H7 (cell line): ENCODE data around the gene POLA1. TPM values are rescaled to one million over a fixed set of nuclear protein-coding genes. Genes with fewer than 3 reads are reported as not detected.
"Not testable (repeated sequence)": the region's sequence is repeated elsewhere in the genome, so short reads cannot be mapped to it uniquely, and the experiment has no call there.

Experiments used
- DNase-seq: peaks from one replicate; pipeline ENCODE4 v3.0.0; 2012
- H3K27me3 ChIP-seq: 2 replicates; pipeline ENCODE4 v1.6.0; 2011; ENCODE audit warnings: mild to moderate bottlenecking, low read length; ENCODE audit not compliant: control insufficient read depth, insufficient read depth
- H3K36me3 ChIP-seq: replicated peaks from 2 replicates; pipeline ENCODE4 v1.5.1; 2011; ENCODE audit warnings: low read length; ENCODE audit not compliant: control insufficient read depth, insufficient read depth
- H3K4me3 ChIP-seq: 2 replicates; pipeline ENCODE4 v1.5.1; 2011; ENCODE audit warnings: low read depth, mild to moderate bottlenecking, control low read depth, low read length, moderate library complexity; ENCODE audit not compliant: insufficient read depth
- total RNA-seq: library from RNA; depleted of rRNA; stranded (reverse); fragments of >200 nt; shearing (Covaris generic); gene quantifications from 2 replicates; pipeline ENCODE4 v1.2.3, GENCODE V29; 2014

POLA1 gene
- total RNA-seq, 1 experiment from 2014 or later, result 36.7 TPM

DNA sequence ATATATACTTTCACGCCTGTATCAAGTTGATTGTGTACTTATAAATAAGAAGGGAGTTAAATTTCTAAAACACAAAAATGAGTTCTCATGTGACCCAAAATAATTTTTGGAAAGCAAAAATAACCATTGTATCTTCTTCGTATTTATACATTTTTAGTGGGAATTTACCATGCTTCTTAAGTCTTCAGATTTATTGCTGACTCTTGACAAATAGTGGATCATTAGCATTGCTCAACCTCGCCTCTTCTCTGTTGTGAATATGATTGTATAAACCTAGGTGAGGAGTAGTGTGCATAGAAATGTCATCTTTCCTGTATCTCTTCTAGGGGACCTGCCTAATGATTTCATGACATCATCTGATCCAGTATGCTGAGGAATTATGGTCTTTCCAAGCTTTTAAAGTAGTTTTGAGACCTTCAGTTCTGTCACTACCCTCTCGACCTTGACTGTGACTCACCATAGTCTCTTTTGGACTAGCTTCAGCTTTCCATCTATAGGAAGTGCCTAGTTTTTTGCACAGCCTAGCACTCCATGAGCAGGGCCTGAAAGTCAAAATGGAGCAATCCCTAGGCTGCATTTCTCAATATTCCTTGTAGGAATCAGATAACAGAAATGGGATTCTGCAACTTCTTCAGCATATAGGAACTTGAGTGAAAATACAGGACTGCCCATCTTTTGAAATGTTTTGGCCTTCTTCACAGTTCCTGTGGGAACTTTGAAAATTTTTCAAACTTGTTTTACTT, 164.5 kb downstream of the POLA1 start:
- Histone ChIP-seq H3K36me3 (peaks cover 1% of the 10 kb centered on the region; the same call in 1 of the 2 replicates), H3K27me3 (no peaks in the 10 kb centered on the region), H3K4me3 (no peak overlapping the region)
- no peak for DNase-seq

DNA sequence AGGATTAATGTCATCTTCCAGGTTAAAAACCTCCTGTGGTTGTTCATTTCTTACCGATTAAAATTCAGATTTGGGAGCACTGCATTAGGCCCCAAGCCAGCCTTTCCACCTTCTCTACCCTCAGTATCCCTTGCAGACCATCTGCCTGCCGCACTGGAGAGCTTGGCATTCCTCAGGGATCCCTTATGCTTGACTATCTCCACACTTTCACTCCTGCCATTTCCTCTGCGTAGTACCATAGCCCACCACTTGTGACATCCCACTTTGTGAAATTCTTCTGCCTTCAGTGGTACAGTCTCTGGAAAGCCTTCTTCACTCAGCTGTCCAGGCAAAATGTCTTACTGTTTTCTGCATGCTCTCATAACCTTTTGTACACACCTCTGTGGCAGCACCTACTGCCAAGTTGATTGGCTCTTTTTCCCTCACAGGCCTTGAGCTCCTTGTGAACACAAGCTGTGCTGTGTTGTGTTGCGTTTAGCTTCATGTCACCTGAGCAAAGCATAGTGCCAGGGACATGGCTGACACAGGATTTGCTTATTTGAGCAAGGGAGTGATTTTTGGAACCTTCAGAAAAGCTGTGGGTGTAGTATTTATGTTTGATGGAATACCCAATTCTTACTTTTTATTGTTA, 165.6 kb downstream of the POLA1 start:
- Histone ChIP-seq H3K4me3 (no peak overlapping the region), H3K27me3 (no peaks in the 10 kb centered on the region), H3K36me3 (peaks cover 1% of the 10 kb centered on the region; the same call in 1 of the 2 replicates)
- peak; percentile 6 for DNase-seq

DNA sequence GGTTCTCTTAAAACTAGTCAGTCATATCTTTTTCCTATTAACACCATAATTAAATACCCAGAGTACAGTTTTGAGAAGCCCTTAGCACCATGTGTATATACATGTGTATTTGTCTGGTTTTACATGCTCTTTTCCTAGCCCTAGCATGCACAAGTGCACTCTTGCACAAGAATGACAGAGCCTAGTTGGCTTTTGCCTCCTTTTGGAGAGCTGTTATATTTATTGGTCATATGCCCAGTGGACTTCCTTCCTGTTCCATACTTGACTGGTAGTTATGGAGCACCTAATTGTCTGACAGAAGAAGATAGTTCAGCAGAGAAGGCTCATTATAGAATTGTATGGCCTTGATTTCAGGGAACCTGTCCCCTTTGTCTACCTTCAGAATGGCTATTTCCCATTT, 166.4 kb downstream of the POLA1 start:
- no peaks in the 10 kb centered on the region for H3K27me3 ChIP-seq
- DNase-seq, result no peak
- H3K4me3 ChIP-seq, result no peak overlapping the region
- peaks cover 1% of the 10 kb centered on the region; the same call in 1 of the 2 replicates for H3K36me3 ChIP-seq

DNA sequence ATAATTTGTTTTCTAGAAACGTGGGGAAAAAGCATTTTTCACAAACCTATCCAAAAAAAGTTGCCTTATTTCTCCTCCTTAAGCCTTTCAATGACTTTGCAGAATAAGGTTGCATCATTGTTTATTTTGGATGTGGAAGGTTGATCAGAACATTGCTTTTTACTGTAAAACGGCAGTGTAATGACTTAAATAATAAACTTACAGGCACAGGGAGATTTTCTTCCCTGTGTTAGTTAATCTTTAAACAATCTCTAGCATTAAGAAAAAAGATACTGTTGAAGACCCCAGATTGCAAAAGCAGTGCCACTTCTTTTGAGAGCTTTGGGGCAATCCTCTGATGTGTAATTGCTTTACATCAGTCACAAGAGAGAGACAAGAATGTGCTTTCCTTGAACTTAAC, 168.6 kb downstream of the POLA1 start:
- Histone ChIP-seq H3K36me3 (no peaks in the 10 kb centered on the region; the same call in 1 of the 2 replicates), H3K4me3 (no peak overlapping the region), H3K27me3 (no peaks in the 10 kb centered on the region)
- DNase-seq, result no peak

DNA sequence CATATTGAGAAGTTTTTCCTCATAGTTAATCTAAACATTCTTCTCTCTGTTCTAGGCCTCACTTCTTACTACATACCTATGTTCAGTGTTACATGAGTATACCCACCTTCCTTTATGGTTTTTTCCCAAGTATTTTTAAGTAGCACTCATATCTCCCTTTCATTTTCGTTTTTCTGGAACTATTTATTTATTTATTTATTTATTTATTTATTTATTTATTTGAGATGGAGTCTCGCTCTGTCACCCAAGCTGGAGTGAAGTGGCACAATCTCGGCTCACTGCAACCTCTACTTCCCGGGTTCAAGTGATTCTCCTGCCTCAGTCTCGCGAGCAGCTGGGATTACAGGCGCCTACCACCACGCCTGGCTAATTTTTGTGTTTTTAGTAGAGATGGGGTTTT, 170.1 kb downstream of the POLA1 start:
- H3K27me3 ChIP-seq, H3K36me3 ChIP-seq, H3K4me3 ChIP-seq, DNase-seq: not testable (repeated sequence)

DNA sequence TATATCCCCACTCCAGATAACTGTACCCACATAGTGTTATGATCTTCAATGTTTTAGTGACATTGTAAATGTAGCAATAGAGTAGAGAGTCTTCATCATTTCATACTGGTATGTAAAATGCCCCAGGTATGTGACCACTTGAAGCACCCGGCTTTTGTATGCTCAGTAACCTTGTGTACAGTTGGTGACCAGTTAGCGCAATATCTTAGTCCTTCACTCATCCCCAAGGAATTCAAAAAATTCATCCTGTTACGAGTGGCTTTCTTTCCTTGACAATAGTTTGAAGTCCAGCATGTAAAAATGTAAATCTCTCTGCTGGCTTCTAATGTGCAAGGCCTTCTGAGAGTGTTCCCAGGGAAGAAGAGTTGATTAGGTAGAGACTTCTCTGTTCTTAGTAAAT, 176.4 kb downstream of the POLA1 start:
- Histone ChIP-seq H3K36me3 (no peaks in the 10 kb centered on the region; the same call in none of the 2 replicates), H3K27me3 (no peaks in the 10 kb centered on the region), H3K4me3 (no peak overlapping the region)
- DNase-seq, result no peak

DNA sequence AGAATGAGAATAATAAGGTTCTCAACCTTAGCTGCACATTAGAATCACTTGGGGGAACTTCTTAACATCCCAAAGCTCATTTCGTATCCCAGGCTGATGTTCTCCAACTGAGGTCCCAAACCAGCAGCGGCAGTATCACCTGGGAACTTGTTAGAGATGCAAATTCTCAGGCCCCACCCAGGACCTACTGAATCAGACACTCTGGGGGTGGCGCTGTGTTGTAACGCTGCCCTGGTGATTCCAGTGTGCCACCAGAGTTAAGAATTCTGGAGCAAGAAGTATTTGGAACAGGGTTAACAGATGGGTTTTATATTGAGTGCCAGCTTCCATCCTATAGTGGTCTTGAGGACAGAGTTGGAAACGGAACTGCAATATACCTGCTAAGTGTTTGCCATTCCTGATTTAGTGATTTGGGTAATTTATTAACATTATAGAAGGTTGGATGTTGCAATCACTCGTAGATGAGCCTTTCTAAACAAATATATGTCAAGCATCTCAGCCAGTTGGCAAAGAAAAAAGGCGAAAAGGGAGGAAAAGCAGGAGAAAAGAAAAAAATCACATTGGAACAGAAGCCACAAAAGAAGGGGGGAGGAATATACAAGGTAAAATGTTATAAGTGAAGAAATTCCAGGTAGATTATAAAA, 181.0 kb downstream of the POLA1 start:
- no peak overlapping the region for H3K4me3 ChIP-seq
- peak; percentile 8 for DNase-seq
- H3K36me3 ChIP-seq, result no peaks in the 10 kb centered on the region; the same call in 1 of the 2 replicates
- H3K27me3 ChIP-seq, result no peaks in the 10 kb centered on the region

DNA sequence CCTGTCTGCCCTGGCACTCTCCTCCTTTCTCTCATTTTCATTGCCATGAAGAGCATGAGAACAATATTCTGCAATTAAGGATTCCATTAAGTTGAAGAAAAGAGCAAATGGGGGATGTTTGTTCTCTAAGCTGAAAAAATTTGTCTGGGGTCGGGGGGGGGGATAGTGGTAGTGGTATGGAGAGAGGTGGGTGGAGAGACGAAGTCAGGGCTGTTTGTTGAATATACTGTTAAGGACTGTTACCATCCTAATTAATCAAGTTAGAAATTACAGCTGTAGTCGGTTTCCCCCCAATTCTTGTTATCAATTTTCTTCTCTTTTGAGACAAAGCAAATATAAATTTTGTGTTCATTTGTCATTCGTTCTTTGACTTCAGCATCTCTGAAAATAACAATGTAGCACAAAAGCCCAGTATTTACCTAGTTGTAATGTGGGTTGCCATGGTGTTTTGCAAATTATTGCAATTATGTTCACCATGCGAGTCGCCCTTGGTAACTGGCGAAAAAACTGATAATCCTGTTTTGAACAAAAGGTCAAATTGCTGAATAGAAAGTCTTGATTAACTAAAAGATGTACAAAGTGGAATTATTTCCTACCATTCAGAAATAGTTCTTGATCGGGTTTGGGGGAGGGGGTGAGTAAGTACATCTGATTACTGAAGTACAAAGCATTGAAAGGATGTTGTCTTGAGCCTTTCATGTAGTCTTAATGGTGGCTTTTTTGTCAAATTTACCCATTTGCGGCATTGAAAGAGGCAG, 183.0 kb downstream of the POLA1 start:
- no peak overlapping the region for H3K4me3 ChIP-seq
- H3K36me3 ChIP-seq, result no peaks in the 10 kb centered on the region
- DNase-seq, result no peak
- no peaks in the 10 kb centered on the region for H3K27me3 ChIP-seq

DNA sequence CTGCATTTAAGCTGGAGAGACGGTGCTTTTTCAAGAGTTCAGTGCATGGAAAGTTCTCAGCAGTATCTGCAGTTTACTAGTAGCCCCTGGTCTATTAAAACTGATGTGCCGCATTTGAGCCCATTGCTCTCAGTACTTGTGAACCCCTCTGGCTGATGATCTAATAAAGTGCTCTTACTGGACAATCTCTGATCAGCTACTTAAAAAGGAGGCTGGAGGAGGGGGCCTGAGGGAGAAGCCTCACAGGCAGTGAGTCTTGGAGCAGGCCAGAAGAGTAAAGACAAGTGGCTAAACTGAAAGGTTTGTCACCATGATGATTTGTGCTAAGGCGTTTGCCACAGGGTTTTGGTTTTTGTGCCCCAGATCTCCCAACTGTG, 183.6 kb downstream of the POLA1 start:
- no peaks in the 10 kb centered on the region for H3K27me3 ChIP-seq
- DNase-seq, result no peak
- H3K4me3 ChIP-seq, result no peak overlapping the region
- H3K36me3 ChIP-seq, result no peaks in the 10 kb centered on the region

DNA sequence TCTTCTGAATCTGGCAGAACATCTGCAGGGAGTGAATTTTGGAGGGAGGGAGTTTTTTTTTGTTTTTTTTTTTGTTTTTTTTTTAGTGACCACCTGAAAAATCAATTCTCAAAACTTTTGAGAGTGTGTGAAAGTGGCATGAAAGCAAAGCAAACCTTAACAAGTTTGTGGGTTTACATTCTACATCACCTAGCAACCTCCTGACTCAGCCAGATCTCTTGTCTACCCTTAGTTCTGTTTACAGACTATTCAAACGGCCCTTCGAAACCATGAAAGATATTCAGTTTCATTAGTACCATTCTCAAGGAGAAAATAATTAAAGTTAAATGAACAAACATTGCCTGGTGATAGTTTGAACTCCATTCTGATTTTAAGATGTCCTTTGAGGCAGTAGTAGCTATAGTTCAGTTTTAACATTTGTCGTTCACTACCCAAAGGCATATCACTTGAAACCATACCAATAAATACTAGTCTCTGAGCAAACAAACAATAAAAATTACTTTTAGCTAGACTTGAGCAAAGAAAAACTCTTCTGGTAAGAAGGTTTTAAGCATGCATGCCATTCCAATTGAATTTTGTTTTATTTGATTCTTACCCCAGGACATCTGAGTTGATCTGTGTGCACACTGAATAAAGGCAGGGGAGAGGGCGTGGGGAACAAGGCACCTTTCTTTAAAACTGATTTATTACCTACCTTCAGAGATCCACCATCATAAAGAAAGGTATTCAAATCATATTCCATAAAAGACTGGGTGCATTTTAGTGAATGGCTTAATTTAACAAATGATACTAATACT, 184.3 kb downstream of the POLA1 start:
- Histone ChIP-seq H3K4me3 (no peak overlapping the region), H3K36me3 (no peaks in the 10 kb centered on the region), H3K27me3 (no peaks in the 10 kb centered on the region)
- no peak for DNase-seq

DNA sequence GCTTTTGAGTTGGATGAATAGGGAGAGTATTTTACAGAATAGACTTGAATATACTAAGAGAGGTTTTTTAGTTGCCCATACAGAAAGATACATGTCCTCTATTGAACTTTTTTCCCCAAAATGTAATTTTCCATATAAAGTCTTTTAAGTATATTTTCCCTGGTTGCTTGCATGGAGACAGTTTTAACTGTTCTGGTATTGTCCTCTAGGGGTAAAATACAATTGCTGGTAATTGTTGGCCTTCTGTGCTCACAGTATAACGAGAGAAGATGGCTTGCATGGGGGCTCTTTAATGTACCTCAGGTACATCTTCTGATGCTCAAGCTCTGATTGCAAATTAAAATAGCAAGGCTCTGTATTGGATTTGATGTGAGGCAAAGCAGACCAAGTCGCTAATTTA, 186.0 kb downstream of the POLA1 start:
- no peak for DNase-seq
- Histone ChIP-seq H3K4me3 (no peak overlapping the region), H3K27me3 (no peaks in the 10 kb centered on the region), H3K36me3 (no peaks in the 10 kb centered on the region)

DNA sequence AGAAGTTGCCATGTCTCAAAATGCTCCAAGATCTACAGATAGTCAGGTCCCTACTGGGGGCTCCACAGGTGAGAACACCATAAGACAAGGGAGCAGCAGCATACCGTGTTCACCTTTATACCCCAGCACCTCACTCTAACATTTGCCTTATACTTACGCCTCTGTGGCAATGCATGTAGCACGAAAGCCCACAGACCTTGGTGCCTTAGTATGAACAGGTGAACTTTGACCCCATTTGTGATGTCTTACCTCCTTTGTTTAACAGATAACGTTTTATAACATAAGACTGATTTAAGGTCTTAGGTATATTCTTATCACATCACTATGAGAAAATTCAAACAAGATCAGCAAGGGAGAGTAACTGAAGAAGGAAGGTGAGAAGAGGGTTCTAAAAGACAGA, 193.2 kb downstream of the POLA1 start:
- Histone ChIP-seq H3K27me3 (no peaks in the 10 kb centered on the region), H3K4me3 (no peak overlapping the region), H3K36me3 (no peaks in the 10 kb centered on the region; the same call in none of the 2 replicates)
- DNase-seq, result no peak

DNA sequence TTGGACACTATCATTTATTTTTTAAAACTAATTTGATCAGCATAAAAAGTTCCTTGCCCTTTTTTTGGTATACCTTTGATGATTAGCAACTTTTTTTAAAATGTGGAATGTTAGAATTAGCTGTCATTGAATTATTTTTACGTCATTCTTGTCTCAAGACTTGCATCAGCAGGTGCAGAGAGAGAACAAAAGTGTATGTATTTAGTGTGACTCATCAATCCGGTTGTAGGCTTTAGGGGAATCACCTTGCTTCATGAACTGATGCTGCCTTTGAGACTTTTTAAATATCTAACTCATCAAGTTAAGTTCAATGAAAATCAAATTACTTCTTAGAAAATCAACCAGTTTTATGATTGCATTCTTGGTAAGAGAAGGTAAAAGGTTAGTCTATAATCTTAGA, 197.0 kb downstream of the POLA1 start:
- Histone ChIP-seq H3K36me3 (no peaks in the 10 kb centered on the region; the same call in none of the 2 replicates), H3K4me3 (no peak overlapping the region), H3K27me3 (no peaks in the 10 kb centered on the region)
- DNase-seq, result no peak

DNA sequence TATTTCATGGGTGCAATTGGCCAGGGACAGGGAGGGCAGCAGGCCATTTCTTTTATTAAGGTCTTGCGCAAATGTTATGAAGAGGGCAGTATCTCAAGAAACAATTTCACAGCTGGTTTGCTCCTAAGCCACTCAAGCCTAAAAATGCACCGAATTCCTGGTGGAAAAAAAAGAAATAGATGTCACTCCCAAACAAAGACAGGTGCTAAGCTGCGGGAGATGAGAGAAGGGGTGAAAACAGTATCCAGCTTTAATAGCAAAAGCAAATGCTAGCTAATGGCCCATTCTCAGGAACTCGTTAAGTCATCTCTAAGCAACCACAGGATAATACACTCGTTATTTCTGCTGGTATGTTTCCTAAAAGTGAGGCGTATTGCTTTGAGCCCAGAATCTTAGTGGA, 205.7 kb downstream of the POLA1 start:
- H3K4me3 ChIP-seq, result no peak overlapping the region
- H3K36me3 ChIP-seq, result no peaks in the 10 kb centered on the region
- no peaks in the 10 kb centered on the region for H3K27me3 ChIP-seq
- no peak for DNase-seq
